NCI-H1105 treated with DMSO at 0.1 percent for 48 hours (cell line): Measurements from ENCODE around the gene EVC2.
"Not testable (repeated sequence)": the region's sequence is repeated elsewhere in the genome, so short reads cannot be mapped to it uniquely, and the experiment has no call there.

Experiments
- DNase-seq: peaks from one replicate; lab custom pipeline; 2025; lab: John Stamatoyannopoulos, UW

The EVC2 gene

GRCh38 chr4:5629542-5629941, 78.8 kb downstream of the EVC2 start:
- DNase-seq = no peak

- DNase-seq = no peak
These were observed 81.4 kb downstream of the EVC2 start for GRCh38 chr4:5626913-5627312.

DNA sequence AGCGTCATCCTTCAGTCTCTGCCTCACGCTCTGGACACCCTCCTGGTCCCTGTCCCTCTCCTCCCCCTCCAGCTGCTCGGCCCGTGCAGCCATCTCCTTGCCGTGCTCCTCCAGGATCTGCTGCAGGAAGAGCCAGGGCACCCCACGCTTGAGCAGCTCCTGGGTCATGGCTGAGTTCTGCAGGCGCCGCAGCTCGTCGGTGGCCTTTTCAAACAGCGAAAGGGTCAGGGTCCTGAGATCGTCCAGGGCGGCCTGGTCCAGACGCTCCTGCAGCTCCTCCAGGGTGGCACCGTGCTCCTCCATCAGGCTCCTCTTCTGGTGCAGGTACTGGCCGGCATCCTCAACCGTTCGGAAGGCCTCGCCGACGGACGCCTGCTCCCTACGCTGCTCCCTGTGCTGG, 85.8 kb downstream of the EVC2 start:
- DNase-seq = no peak

GRCh38 chr4:5619913-5620625, 88.3 kb downstream of the EVC2 start:
- no peak for DNase-seq

DNA sequence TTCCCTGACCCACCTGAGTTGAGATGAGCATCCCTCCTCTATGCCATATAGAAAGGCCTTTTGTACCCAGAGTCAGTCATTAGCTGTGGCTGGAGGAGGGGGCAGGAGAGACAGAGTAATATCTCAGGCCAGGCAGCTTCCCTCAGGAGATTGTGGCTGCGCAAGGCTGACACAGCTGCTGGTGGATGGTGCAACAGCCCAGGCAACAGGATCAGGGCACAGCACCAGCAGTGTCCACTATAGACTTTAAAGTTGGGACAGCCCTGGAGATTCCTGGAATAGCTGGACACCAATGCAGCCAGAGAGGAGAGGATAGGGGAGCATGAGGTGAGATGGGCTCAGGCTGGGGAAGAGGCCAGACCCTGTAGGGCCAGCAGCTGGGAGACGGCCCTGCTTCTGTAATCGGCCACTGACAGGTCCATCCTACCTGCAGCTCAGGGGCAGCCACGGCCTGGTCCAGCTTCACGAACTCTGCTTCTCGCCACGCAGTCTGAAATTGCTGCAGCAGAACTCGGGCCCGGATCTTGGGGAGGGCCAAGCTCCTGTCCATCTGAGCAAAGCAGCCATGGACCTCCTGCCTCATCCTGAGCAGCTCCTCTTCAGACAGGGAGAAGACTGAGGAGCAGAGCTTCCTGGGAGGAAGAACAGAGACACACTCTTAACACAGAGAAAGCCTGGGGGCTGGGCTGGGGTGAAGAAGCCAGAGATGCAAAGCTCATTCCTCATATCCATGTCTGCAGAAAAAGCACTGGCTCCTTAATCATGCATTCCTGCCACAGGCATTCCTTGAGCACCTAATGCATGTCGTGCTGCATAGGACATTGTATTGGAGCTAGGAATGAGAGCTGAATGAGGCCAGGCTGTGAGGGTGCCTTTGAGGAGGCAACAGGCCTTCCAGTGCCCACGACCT, 90.1 kb downstream of the EVC2 start:
- DNase-seq = no peak

DNA sequence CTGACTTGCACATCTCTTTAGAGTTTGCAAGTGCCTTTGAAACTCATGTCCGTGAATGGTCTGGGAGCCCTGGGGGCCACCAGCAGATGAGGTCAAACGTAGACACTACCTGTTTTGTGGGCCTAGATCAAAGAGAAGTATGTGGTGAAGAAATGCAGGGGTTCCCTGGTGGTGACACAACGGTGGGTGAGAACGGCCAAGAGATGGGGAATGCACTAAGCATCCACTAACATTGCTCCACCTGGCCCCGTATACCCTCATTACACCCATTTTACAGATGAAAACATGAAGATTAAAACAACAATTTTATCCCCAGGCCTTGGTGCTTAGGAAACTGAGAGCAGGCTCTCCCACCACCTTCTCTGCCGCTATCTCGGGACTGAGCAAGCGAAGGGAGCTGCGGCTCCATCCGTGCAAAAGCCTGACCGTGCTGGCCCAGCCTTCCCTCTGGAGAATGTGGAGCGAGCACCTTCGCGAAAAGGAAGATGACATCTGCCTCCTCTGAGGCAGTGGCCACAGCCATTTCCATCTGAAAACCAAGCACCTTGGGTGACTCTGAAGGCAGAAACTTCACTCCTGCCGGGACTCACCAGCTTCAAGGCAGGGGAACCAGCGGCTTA, 91.9 kb downstream of the EVC2 start:
- DNase-seq = no peak

DNA sequence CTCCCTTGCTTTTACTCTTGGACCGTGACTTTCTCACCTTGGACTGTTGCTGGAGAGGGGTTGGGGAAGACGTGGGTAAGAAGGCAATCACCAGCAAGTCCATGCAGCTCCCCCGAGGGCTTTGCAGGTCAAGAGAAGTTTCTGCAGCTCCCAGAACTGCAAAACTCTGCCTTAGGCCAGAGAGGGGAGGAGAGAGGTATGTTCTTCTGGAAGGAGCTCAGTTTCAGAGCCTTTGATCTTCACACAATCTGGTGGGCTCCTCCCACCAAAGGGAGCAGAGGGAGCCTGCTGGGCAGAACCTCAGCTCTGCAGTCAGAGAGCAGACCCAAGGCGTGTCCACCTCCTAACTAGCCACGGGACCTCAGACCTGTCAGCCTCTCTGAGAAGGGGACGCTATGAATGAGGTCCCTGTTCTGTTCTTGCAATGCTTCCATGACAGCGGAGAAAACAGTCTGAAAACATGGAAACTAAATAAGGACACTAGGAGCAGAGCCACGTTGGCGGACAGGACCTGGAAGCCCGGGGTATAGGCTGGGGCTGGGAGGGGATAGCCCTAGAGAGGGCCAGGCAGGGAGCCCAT, 92.8 kb downstream of the EVC2 start:
- no peak for DNase-seq

GRCh38 chr4:5611750-5612149, 96.6 kb downstream of the EVC2 start:
- no peak for DNase-seq

- peak; percentile 43 for DNase-seq
These were observed 98.9 kb downstream of the EVC2 start for GRCh38 chr4:5609306-5610007.

DNA sequence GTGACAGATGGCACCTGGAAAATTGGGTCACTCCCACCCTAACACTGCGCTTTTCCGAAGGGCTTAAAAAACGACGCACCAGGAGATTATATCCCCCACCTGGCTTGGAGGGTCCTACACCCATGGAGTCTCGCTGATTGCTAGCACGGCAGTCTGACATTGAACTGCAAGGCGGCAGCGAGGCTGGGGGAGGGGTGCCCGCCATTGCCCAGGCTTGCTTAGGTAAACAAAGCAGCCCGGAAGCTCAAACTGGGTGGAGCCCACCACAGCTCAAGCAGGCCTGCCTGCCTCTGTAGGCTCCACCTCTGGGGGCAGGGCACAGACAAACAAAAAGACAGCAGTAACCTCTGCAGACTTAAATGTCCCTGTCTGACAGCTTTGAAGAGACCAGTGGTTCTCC, 114.5 kb downstream of the EVC2 start:
- DNase-seq = not testable (repeated sequence)

DNA sequence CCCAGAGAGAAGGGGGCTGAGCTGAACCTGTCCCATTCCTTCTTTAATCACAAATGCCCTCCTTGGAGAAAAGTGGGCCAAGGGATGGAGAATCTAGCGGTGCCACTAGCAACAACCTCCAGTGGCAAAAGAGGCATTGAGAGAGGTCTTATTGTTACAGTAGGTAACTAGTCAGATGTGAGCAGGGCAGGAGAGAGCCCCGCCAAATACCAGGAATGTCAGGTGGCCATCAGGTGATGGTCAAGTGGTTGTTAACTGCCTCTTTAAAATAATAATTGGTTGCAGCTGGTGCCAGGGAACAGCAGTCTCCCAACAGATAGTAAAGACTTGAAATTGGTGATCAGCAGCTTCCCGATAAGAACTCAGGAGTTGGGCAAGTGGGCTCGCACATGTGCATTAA, 116.1 kb downstream of the EVC2 start:
- DNase-seq = peak; percentile 31

GRCh38 chr4:5589495-5589894, 118.9 kb downstream of the EVC2 start:
- DNase-seq = no peak

DNA sequence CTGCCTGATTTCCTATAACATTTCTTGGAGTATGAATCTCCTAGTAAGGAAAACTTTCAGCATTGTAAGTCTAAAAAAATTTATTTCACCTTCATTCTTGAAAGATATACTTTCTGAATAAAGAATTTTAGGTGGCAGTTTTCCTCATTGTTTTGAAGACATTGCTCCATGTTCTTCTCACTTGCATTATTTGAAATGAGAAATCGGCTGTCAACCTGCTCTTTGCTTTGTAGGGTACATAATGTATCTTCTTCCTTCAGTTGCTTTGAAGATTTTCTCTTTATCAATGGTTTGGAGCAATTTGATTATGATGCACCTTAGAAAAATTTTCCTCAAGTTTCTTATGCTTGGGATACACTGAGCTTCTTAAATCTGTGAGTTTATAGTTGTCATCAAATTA, 120.3 kb downstream of the EVC2 start:
- DNase-seq = no peak

DNA sequence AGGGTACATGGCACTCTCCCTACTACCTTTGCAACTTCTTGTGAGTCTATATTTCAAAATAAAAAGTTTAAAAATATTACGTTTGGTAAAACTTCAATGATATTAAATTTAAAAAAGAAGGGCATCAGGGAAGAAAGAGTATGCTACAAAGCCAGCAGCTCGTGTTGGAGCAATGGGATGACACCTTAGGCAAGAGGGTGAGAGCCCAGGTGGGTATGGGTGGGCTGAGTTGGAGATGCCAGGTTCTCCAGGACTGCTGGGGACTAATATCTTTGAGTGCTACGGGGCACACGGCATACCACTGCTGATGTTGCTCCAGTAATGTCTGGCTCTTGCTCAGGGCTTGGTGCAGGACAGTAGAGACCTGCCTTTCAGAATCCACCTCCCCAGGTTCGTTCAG, 132.4 kb downstream of the EVC2 start:
- DNase-seq = no peak

DNA sequence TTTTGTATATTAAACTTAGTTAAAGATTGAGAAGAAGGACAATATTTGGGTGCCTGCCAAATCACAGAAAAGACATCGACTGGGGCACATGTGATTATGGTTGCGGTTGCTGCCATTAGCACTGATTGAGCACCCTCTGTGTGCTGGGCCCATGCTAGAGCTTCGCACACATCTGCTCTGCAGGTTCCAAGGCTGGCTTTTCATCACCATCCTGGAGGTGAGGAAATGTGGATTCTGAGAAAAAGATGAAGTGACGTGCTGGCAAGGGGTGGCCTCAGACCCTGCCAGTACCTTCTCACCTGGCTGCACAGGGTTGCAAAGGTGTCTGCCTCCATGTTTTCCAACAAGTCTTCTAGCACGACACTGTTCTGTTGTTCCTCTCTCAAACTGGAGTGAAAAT, 134.0 kb downstream of the EVC2 start:
- no peak for DNase-seq

DNA sequence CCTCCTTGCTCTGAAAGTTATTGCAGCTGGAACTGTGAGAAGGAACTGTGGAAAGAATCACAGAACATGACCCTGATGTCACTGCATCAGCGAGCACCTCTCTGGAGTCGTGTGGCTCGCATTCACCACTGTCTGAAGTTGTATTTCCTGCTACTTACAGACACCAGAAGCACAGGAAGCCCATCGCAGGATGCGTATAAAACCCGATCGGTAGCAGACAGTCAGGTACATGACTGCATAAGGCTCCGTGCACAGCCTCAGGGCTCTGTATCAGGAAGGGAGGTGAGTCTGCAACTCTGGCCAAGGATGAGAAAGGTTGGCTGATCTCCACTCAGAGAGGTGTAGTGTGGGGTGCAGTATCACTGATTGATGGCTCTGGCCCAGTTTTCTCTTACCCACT, 134.4 kb downstream of the EVC2 start:
- no peak for DNase-seq

DNA sequence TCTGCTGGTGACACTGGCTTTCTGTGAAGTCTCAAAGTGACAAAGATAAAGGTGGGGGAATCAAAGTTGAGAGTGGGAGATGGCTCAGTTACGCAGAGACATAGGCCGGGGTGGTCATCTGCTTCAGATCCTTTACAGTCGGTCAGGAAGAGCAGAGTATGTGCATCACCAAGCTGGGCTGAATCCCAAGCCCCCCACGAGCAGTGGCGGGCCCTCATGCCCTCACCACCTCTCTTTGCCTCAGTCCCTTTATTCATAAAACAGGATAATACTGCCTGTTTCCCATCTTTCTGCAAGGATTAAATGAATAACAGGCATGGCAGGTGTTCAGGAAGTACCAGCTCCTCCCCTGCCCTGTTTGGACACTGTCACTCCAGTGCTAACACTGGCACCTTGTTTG, 135.6 kb downstream of the EVC2 start:
- no peak for DNase-seq

GRCh38 chr4:5572114-5572513, 136.2 kb downstream of the EVC2 start:
- no peak for DNase-seq

GRCh38 chr4:5571646-5572045, 136.7 kb downstream of the EVC2 start:
- no peak for DNase-seq

- DNase-seq = no peak
These were observed 138.9 kb downstream of the EVC2 start for GRCh38 chr4:5569451-5569850.

DNA sequence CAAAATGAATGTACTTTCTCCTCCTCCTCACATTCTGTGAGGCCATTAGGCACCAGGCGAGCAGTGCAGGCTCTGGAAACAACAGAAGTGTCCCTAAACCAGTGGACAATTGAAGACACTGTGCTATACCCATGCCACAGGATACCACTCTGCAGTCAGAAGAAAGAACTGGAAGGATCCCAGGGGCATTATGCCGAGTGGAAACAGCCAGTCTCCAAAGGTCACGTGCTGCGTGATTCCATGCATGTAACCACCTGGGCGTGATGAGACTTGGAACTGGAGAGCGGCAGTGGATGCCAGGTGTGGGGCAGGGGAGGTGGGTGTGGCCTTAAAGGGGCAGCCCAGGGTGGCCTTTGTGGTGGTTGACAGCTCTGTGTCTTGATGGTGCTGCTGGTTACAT, 139.4 kb downstream of the EVC2 start:
- no peak for DNase-seq

GRCh38 chr4:5568336-5568735, 140.0 kb downstream of the EVC2 start:
- DNase-seq = no peak
